DND-41 (cell line): Measurements from ENCODE around the gene CLASP1.

Experiments used
- EZH2 ChIP-seq: IDR thresholded peaks from 3 replicates; pipeline ENCODE4 v1.6.1; 2012; ENCODE audit warnings: borderline replicate concordance, low read depth, mild to moderate bottlenecking, moderate library complexity, low read length, inconsistent platforms; ENCODE audit not compliant: severe bottlenecking
- TF ChIP-seq, protein P1 (sequence below): IDR thresholded peaks from 2 replicates; pipeline ENCODE4 v1.5.1; 2012; ENCODE audit warnings: borderline replicate concordance, low read length, moderate library complexity, mild to moderate bottlenecking; ENCODE audit not compliant: poor library complexity, severe bottlenecking; ENCODE audit errors: extremely low read depth

GRCh38 chr2:121532894-121533293 lies 116.4 kb downstream of the CLASP1 start:
- TF ChIP-seq EZH2, result no peak
- TF ChIP-seq, protein P1, sequence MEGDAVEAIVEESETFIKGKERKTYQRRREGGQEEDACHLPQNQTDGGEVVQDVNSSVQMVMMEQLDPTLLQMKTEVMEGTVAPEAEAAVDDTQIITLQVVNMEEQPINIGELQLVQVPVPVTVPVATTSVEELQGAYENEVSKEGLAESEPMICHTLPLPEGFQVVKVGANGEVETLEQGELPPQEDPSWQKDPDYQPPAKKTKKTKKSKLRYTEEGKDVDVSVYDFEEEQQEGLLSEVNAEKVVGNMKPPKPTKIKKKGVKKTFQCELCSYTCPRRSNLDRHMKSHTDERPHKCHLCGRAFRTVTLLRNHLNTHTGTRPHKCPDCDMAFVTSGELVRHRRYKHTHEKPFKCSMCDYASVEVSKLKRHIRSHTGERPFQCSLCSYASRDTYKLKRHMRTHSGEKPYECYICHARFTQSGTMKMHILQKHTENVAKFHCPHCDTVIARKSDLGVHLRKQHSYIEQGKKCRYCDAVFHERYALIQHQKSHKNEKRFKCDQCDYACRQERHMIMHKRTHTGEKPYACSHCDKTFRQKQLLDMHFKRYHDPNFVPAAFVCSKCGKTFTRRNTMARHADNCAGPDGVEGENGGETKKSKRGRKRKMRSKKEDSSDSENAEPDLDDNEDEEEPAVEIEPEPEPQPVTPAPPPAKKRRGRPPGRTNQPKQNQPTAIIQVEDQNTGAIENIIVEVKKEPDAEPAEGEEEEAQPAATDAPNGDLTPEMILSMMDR, result no peak
